ENCODE results near the gene CEND1.

CEND1 gene

DNA sequence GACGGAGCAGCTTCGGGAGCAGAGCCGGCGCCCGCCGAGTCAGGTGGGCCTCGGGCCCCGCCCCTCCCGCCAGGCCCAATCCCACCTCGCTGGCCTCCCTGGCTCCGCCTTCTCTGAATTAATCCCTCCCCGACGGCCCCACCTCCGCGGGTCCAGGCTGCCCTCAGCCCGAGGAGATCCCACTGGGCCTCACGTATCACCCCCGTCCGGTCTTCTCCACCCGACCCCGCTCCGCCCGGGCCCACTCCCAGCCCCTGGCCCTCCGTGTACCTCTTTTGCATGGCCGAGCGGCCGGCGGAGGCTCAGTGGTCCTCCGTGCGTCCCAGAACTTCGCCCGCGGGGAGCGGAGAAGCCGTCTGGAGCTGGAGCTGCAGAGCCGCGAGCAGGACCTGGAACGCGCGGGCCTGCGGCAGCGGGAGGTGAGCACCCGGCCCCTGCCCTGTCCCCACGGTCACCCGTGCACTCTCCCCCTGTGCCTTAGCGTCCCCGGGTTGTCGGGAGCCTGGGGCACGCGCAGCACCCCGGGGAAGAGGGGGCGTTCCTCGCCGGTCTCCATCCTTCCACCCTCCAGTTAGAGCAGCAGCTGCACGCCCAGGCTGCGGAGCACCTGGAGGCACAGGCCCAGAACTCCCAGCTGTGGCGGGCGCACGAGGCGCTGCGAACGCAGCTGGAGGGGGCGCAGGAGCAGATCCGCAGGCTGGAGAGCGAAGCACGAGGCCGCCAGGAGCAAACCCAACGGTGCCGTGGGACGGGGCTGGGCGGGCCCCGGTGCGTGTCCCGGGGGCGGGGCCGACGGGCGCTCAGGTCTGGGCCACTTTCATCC is 40.6 kb upstream of the CEND1 start:
- Mint-ChIP-seq H3K27ac (no peak overlapping the region), H3K36me3 (peaks cover 5% of the 10 kb centered on the region), H3K4me1 (peaks cover 22% of the 10 kb centered on the region), H3K9me3 (no peaks in the 10 kb centered on the region), H3K4me3 (peak overlapping the region; percentile 70)
- ATAC-seq, result peak; percentile 74
- peak; percentile 58 to 86 for DNase-seq (ENCODE audit: low spot score in 2 of 2)

- peaks cover 26% of the 10 kb centered on the region for H3K4me1 Mint-ChIP-seq
- ATAC-seq (peak; percentile 2), DNase-seq (ENCODE audit: low spot score in 2 of 2) (no peak)
- peak overlapping the region; percentile 70 for H3K4me3 Mint-ChIP-seq
- no peaks in the 10 kb centered on the region for H3K9me3 Mint-ChIP-seq
- peaks cover 8% of the 10 kb centered on the region for H3K36me3 Mint-ChIP-seq
- H3K27ac Mint-ChIP-seq, result no peak overlapping the region
Measured at GRCh38 chr11:829847-830294, 40.0 kb upstream of the CEND1 start.

- peak overlapping the region; percentile 70 for H3K4me3 Mint-ChIP-seq
- no peak for ATAC-seq
- peaks cover 13% of the 10 kb centered on the region for H3K36me3 Mint-ChIP-seq
- no peaks in the 10 kb centered on the region for H3K9me3 Mint-ChIP-seq
- no peak for DNase-seq (ENCODE audit: low spot score in 2 of 2)
- H3K27ac Mint-ChIP-seq, result no peak overlapping the region
- peaks cover 22% of the 10 kb centered on the region for H3K4me1 Mint-ChIP-seq
Measured at GRCh38 chr11:829176-829846, 39.4 kb upstream of the CEND1 start.

DNA sequence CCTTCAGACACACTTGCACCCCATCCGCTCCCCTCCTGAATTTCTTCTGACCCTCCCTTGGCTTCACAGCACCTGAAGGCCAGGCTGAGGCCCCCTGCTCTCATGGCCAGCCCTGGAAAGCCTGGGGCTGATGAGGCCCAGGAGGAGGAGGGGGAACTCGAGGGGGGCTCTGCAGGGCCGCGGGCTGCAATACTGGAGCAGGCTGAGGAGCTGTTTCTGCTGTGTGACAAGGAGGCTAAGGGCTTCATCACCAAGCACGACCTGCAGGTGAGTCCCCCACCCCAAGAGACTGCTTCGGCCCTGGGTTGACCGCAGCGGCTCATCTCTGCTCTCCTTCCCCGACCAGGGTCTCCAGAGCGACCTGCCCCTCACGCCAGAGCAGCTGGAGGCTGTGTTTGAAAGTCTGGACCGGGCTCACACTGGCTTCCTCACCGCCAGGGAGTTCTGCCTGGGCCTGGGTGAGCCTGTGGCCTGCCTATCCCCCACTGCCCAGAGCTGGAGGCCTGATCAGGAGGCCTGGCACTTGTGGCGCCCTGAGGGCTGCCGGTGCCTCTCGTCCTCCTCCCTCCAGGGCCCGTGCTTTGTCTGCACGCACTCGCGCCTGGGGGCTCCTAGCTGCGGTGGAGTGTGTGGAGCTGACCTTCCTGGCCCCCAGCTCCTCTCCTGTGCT is 38.8 kb upstream of the CEND1 start:
- Mint-ChIP-seq H3K4me3 (peak overlapping the region; percentile 70), H3K4me1 (peaks cover 16% of the 10 kb centered on the region), H3K27ac (no peak overlapping the region), H3K36me3 (peaks cover 13% of the 10 kb centered on the region), H3K9me3 (no peaks in the 10 kb centered on the region)
- DNase-seq (ENCODE audit: low spot score in 2 of 2) (no peak), ATAC-seq (no peak)

- Mint-ChIP-seq H3K9me3 (no peaks in the 10 kb centered on the region), H3K36me3 (peaks cover 19% of the 10 kb centered on the region), H3K4me3 (peak within 1 kb of the TSS; percentile 70), H3K27ac (no peak within 1 kb of the TSS), H3K4me1 (peaks cover 16% of the 10 kb centered on the region)
- ATAC-seq (no peak), DNase-seq (ENCODE audit: low spot score in 2 of 2) (no peak)
Measured at GRCh38 chr11:827897-828192, 38.0 kb upstream of the CEND1 start, which contains the start of gene CRACR2B. Gene CRACR2B, plus strand, starts transcription at chr11:827919. Its CDS starts 689 bp downstream, at chr11:828608.

DNA sequence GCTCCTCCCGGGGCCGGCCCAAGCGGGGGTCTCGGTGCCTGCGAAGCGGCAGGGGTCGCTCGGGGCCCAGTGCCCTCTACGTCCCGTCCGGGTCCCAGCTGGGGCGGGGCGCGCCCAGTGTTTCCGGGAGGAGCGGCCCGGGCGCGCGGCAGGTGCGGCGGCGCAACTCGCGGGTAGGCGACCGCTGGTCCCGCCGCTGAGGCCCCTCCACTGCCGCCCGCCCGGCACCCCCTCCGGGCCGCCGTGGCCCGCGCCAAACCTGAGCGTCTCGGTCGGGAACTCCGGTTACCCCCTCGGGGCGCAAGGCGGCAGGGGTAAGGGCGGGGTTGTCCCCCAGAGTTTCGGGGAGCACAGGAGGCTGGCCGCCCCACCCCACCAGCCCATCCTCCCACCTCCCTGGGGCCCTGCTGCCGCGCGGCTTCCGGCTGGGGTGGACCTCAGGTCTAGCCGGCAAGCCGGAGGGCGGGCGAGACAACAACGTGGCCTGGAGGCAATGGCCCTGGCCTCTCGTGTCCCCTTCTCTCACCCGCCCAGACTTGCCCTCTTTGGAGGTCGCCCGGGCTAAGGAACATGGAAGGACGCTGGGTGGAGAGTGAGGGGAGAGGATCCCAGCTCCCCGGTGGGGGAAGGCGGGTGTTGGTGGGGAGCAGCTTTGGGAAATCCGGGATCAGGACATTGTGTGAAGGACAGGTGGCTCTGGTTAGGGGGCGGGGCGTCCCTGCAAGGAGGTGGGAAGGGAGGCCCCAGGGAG is 37.4 kb upstream of the CEND1 start:
- peak; percentile 17 for ATAC-seq

GRCh38 chr11:826836-827145 is 36.9 kb upstream of the CEND1 start:
- H3K4me3 Mint-ChIP-seq, result peak overlapping the region; percentile 70
- no peak overlapping the region for H3K27ac Mint-ChIP-seq
- peaks cover 16% of the 10 kb centered on the region for H3K4me1 Mint-ChIP-seq
- ATAC-seq, result no peak
- DNase-seq (ENCODE audit: low spot score in 2 of 2), result no peak
- no peaks in the 10 kb centered on the region for H3K9me3 Mint-ChIP-seq
- peaks cover 29% of the 10 kb centered on the region for H3K36me3 Mint-ChIP-seq

More for the DNA sequence above, 37.4 kb upstream of the CEND1 start:
- Mint-ChIP-seq H3K27ac (no peak overlapping the region), H3K9me3 (no peaks in the 10 kb centered on the region), H3K4me3 (peak overlapping the region; percentile 70), H3K36me3 (peaks cover 24% of the 10 kb centered on the region), H3K4me1 (peaks cover 16% of the 10 kb centered on the region)
- DNase-seq (ENCODE audit: low spot score in 2 of 2), result peak in 1 of 2 donors; percentile 76

DNA sequence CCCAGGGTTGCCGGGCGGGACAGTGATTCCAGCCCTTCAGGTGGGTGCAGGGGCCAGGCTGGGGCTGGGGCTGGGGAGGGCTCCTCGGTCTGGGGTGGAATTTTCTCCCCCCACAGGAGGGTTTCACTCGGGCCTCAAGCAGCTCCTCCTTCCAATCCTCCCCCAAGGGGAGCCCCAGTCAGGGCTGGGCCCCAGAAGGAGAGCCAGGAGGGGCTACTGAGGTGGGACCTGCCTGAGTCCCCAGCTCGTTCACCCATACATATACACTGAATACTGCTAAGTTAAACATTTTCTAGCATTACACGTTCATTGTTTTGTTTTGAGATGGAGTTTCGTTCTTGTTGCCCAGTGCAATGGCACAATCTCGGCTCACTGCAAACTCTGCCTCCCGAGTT is 36.3 kb upstream of the CEND1 start:
- Mint-ChIP-seq H3K9me3 (no peaks in the 10 kb centered on the region), H3K4me1 (peaks cover 16% of the 10 kb centered on the region), H3K27ac (no peak overlapping the region), H3K4me3 (peak overlapping the region; percentile 70), H3K36me3 (peaks cover 30% of the 10 kb centered on the region)
- ATAC-seq, result no peak
- no peak for DNase-seq (ENCODE audit: low spot score in 2 of 2)

GRCh38 chr11:825366-826226 is 35.7 kb upstream of the CEND1 start:
- Mint-ChIP-seq H3K4me1 (peaks cover 23% of the 10 kb centered on the region), H3K36me3 (peaks cover 36% of the 10 kb centered on the region), H3K4me3 (no peak overlapping the region), H3K27ac (no peak overlapping the region), H3K9me3 (no peaks in the 10 kb centered on the region)
- ATAC-seq (no peak), DNase-seq (ENCODE audit: low spot score in 2 of 2) (no peak)

DNA sequence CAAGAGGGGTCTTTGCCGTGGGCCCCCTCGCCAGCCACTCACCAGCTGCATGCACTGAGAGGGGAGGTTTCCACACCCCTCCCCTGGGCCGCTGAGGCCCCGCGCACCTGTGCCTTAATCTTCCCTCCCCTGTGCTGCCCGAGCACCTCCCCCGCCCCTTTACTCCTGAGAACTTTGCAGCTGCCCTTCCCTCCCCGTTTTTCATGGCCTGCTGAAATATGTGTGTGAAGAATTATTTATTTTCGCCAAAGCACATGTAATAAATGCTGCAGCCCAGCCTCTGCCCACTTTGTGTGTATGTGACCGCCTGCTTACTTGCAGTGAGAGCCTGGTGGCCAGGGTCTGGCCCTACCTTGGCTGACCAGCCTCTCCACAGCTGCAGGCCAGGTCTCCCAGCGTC is 35.1 kb upstream of the CEND1 start:
- ATAC-seq (no peak), DNase-seq (ENCODE audit: low spot score in 2 of 2) (no peak)
- Mint-ChIP-seq H3K36me3 (peaks cover 40% of the 10 kb centered on the region), H3K4me1 (peaks cover 23% of the 10 kb centered on the region), H3K4me3 (no peak overlapping the region), H3K9me3 (no peaks in the 10 kb centered on the region), H3K27ac (no peak overlapping the region)

DNA sequence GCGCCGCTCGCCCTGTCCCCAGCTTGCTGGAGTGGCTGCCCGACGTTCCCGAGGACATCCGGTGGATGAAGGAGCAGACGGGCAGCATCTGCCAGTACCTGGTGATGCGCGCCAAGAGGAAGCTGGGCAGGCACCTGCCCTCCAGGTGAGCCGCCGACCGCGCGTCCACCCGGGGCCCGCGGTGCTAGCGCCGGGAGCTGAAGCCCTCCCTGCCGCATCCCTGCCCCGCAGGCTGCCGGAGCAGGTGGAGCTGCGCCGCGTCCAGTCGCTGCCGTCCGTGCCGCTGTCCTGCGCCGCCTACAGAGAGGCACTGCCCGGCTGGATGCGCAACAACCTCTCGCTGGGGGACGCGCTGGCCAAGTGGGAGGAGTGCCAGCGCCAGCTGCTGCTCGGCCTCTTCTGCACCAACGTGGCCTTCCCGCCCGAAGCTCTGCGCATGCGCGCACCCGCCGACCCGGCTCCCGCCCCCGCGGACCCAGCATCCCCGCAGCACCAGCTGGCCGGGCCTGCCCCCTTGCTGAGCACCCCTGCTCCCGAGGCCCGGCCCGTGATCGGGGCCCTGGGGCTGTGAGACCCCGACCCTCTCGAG is 34.5 kb upstream of the CEND1 start:
- Mint-ChIP-seq H3K4me3 (no peak overlapping the region), H3K9me3 (no peaks in the 10 kb centered on the region), H3K4me1 (peaks cover 23% of the 10 kb centered on the region), H3K36me3 (peaks cover 43% of the 10 kb centered on the region), H3K27ac (no peak overlapping the region)
- no peak for ATAC-seq
- DNase-seq (ENCODE audit: low spot score in 2 of 2), result no peak

- H3K9me3 Mint-ChIP-seq, result no peaks in the 10 kb centered on the region
- ATAC-seq (no peak), DNase-seq (ENCODE audit: low spot score in 2 of 2) (no peak)
- no peak overlapping the region for H3K4me3 Mint-ChIP-seq
- H3K4me1 Mint-ChIP-seq, result peaks cover 25% of the 10 kb centered on the region
- H3K27ac Mint-ChIP-seq, result no peak overlapping the region
- H3K36me3 Mint-ChIP-seq, result peaks cover 43% of the 10 kb centered on the region
Measured at GRCh38 chr11:823441-824291, 33.8 kb upstream of the CEND1 start.

- Mint-ChIP-seq H3K36me3 (peaks cover 43% of the 10 kb centered on the region), H3K4me3 (peak overlapping the region; percentile 76), H3K27ac (peak overlapping the region; percentile 17), H3K9me3 (no peaks in the 10 kb centered on the region), H3K4me1 (peaks cover 17% of the 10 kb centered on the region)
- no peak for ATAC-seq
- DNase-seq (ENCODE audit: low spot score in 2 of 2), result no peak
Measured at GRCh38 chr11:821512-822371, 31.9 kb upstream of the CEND1 start.

Measured in stimulated activated effector memory CD8-positive, alpha-beta T cell treated with anti-CD3 and anti-CD28 coated beads, Interleukin-12 subunit alpha, Interleukin-12 subunit beta, amount 100 ng/mL, for 72 hours (primary cell).